GM12878 (cell line): ENCODE data around the gene PROZ. TPM values are rescaled to one million over a fixed set of nuclear protein-coding genes. Genes with fewer than 3 reads are reported as not detected.

Experiments used
- ATAC-seq: fragments of 200-7000 bp; cut with Tn5 transposase; 3 replicates; pipeline ENCODE4 v1.9.1; 2020; ENCODE audit warnings: mild to moderate bottlenecking, moderate library complexity
- BruUV-seq: library from RNA; stranded (reverse); fragments of 400-500 nt; replicated peaks from 2 replicates; lab custom pipeline; 2021; lab: Mats Ljungman, UMichigan
- CTCF ChIA-PET: fragments of 300-600 bp; sonication (Branson Sonifier 250); formaldehyde crosslinking; extraction: SDS; loops from one replicate; lab custom pipeline; 2021; ENCODE audit warnings: inconsistent platforms; lab: Yijun Ruan, JAX
- POLR2A ChIA-PET: fragments of 350-600 bp; formaldehyde crosslinking; extraction: SDS; loops from one replicate; lab custom pipeline; 2021; ENCODE audit warnings: inconsistent platforms; lab: Charles Lee
- RAD21 ChIA-PET: fragments of 300-600 bp; sonication (Branson Sonifier 250); formaldehyde crosslinking; loops from one replicate; lab custom pipeline; 2023; ENCODE audit warnings: antibody characterized with exemption; ENCODE audit not compliant: unreplicated experiment; lab: Charles Lee
- SMC1A ChIA-PET: fragments of 300-600 bp; sonication (Branson Sonifier 250); formaldehyde crosslinking; loops from one replicate; lab custom pipeline; 2023; ENCODE audit not compliant: unreplicated experiment, uncharacterized antibody; lab: Charles Lee
- DNase-seq: peaks from one replicate; pipeline ENCODE4 v3.0.0-alpha.2; 2011; ENCODE audit warnings: low read depth, low spot score
- FAIRE-seq: peaks from 3 replicates; lab custom pipeline; 2011; peaks lifted over from hg19 to GRCh38; lab: Jason Lieb, UNC
- H2AFZ ChIP-seq: 2 replicates; pipeline ENCODE4 v1.6.0; 2011; ENCODE audit warnings: low read depth, low read length, control low read depth; ENCODE audit not compliant: control insufficient read depth
- H3K27ac ChIP-seq: 2 replicates; pipeline ENCODE4 v1.5.1; 2011; ENCODE audit warnings: control low read depth; ENCODE audit not compliant: control insufficient read depth, insufficient read depth
- H3K27me3 ChIP-seq, 2 experiments: replicated peaks in 1 of 2; 2 replicates each; pipeline versions ENCODE4 v1.6.0 to v1.6.1; 2011; ENCODE audit warnings: low read length in 1 of 2; ENCODE audit not compliant: control insufficient read depth in 2 of 2, insufficient read depth in 2 of 2
- H3K36me3 ChIP-seq, 2 experiments: 2 replicates each; pipeline ENCODE4 v1.5.1; 2011; ENCODE audit warnings: low read length in 1 of 2; ENCODE audit not compliant: control insufficient read depth in 2 of 2, insufficient read depth in 2 of 2
- H3K4me1 ChIP-seq: 2 replicates; pipeline ENCODE4 v1.6.1; 2011; ENCODE audit warnings: mild to moderate bottlenecking, low read length, moderate library complexity, mixed read lengths; ENCODE audit not compliant: control insufficient read depth, insufficient read depth
- H3K4me2 ChIP-seq: 2 replicates; pipeline ENCODE4 v1.6.0; 2011; ENCODE audit warnings: control low read depth; ENCODE audit not compliant: control insufficient read depth, insufficient read depth
- H3K4me3 ChIP-seq: fragments of 200-600 bp; sonication (generic); 2 replicates; pipeline ENCODE4 v1.5.1; 2016
- H3K79me2 ChIP-seq: 2 replicates; pipeline ENCODE4 v1.6.0; 2011; ENCODE audit warnings: low read length; ENCODE audit not compliant: control insufficient read depth, insufficient read depth
- H3K9ac ChIP-seq: 2 replicates; pipeline ENCODE4 v1.8.0; 2011; ENCODE audit warnings: low read length, control low read depth, mixed read lengths; ENCODE audit not compliant: control insufficient read depth, insufficient read depth
- H3K9me3 ChIP-seq: replicated peaks from 3 replicates; pipeline ENCODE4 v1.5.1; 2011; ENCODE audit warnings: mild to moderate bottlenecking, low read length; ENCODE audit not compliant: control insufficient read depth, insufficient read depth
- H4K20me1 ChIP-seq: 2 replicates; pipeline ENCODE4 v1.6.0; 2011; ENCODE audit not compliant: control insufficient read depth, insufficient read depth
- CTCF ChIP-seq, 3 experiments: IDR thresholded peaks in 2 of 3; conservative IDR thresholded peaks in 1 of 3; 2 replicates each; pipeline ENCODE4 v1.5.1; 2011; ENCODE audit warnings: low read depth in 3 of 3, low read length in 3 of 3, mild to moderate bottlenecking in 3 of 3, control low read depth in 2 of 3, moderate library complexity in 2 of 3, inconsistent platforms in 1 of 3, mixed read lengths in 1 of 3; ENCODE audit not compliant: control insufficient read depth in 2 of 3, insufficient read depth in 1 of 3; ENCODE audit errors: extremely low read depth in 1 of 3
- ETV6 ChIP-seq, 2 experiments: fragments of 450-650 bp in 1 of 2; IDR thresholded peaks in 1 of 2; conservative IDR thresholded peaks in 1 of 2; 2 replicates each; pipeline ENCODE4 v1.6.1; 2014; ENCODE audit warnings: antibody characterized with exemption in 1 of 2, borderline replicate concordance in 1 of 2, low read depth in 1 of 2, mild to moderate bottlenecking in 1 of 2, moderate library complexity in 1 of 2
- JUNB ChIP-seq: IDR thresholded peaks from 2 replicates; pipeline ENCODE4 v1.6.1; 2016; ENCODE audit warnings: antibody characterized with exemption, mild to moderate bottlenecking
- MAX ChIP-seq: IDR thresholded peaks from 2 replicates; pipeline ENCODE4 v1.6.1; 2012; ENCODE audit warnings: low read depth, low read length, improper control_type of control experiment
- POU2F2 ChIP-seq: IDR thresholded peaks from 3 replicates; pipeline ENCODE4 v1.6.1; 2011; ENCODE audit warnings: low read depth, mild to moderate bottlenecking, low read length, borderline replicate concordance
- ZBTB40 ChIP-seq: fragments of 450-650 bp; IDR thresholded peaks from 2 replicates; pipeline ENCODE4 v1.6.1; 2016; ENCODE audit warnings: mild to moderate bottlenecking, moderate library complexity, borderline replicate concordance
- WGBS: methylation state at CpG from one replicate; pipeline ENCODE4 v1.1.6; 2016; ENCODE audit warnings: low lambda C conversion rate; ENCODE audit not compliant: insufficient replicate concordance, insufficient coverage; ENCODE audit errors: missing lambda C conversion rate; 5-methylcytosine and 5-hydroxymethylcytosine counted together
- in situ Hi-C: fragments of 300-500 bp; cut with MboI; formaldehyde crosslinking; loops from 9 replicates; pipeline ENCODE4 v1.14.3; 2018; ENCODE audit warnings: mixed read lengths
- intact Hi-C: fragments of 100-400 bp; cut with micrococcal nuclease; formaldehyde crosslinking; loops from one replicate; pipeline ENCODE4 v1.14.2; 2022; ENCODE audit not compliant: unreplicated experiment
- polyA plus RNA-seq, 11 experiments: library from polyadenylated mRNA; depleted of rRNA in 4 of 11; unstranded in 6 of 11; stranded (reverse) in 5 of 11; fragments of >200 nt; fragmentation: Nextera tagmentation in 4 of 11; fragmentation: Illumina TruSeq in 1 of 11; extraction: Ambion mirVana in 4 of 11; extraction: Trizol in 1 of 11; gene quantifications; 1 replicate in 1 of 11; 2 replicates in 10 of 11; pipeline versions ENCODE4 v1.2.1 to v1.2.3, GENCODE V29; 2011 to 2016; ENCODE audit warnings: inconsistent platforms in 2 of 11, missing spikeins in 2 of 11, low read depth in 1 of 11
- total RNA-seq, 4 experiments: library from RNA; depleted of rRNA in 3 of 4; stranded (reverse); fragments of >200 nt in 3 of 4; fragmentation: Illumina TruSeq in 1 of 4; extraction: Trizol in 1 of 4; gene quantifications; 2 replicates each; pipeline versions ENCODE4 v1.2.1 to v1.2.3, GENCODE V29; 2013 to 2021

PROZ gene
- total and polyA plus RNA-seq, 10 of the 15 experiments (the other 5 are each of a cell fraction or from before 2014, with no cell fraction given): 0.07 to 0.24 (median 0.21) TPM; not detected in 7

- Histone ChIP-seq H3K4me2 (no peak overlapping the region), H3K4me3 (no peak overlapping the region), H4K20me1 (no peaks in the 10 kb centered on the region), H3K36me3 (no peaks in the 10 kb centered on the region), H3K79me2 (no peaks in the 10 kb centered on the region), H3K27me3 (no peaks in the 10 kb centered on the region), H3K27ac (no peak overlapping the region), H3K4me1 (no peaks in the 10 kb centered on the region), H3K9ac (no peak overlapping the region), H2AFZ (no peak overlapping the region), H3K9me3 (no peaks in the 10 kb centered on the region)
- in situ Hi-C loops (no loop called here), intact Hi-C loops (loop anchor here (10.0 kb wide), 1 partner anchor 179 kb away; no protein-coding TSS in a partner anchor)
- ChIA-PET POLR2A (no interaction called here), SMC1A (no interaction called here), RAD21 (no interaction called here), CTCF (no interaction called here)
- 36% methylated on average over 28 of the region's 29 CpGs for WGBS
- TF ChIP-seq ZBTB40: no peak
- TF ChIP-seq JUNB: no peak
- TF ChIP-seq ETV6 (conservative IDR thresholded peaks at IDR 0.05 in 1 of 2, IDR thresholded peaks at IDR 0.05 in 1 of 2; ENCODE audit: borderline replicate concordance in 1 of 2, low read depth in 1 of 2): no peak
- no peak for TF ChIP-seq MAX
- TF ChIP-seq POU2F2: no peak
- TF ChIP-seq CTCF (IDR thresholded peaks at IDR 0.05 in 2 of 3, conservative IDR thresholded peaks at IDR 0.05 in 1 of 3; ENCODE audit: control insufficient read depth in 2 of 3, extremely low read depth in 1 of 3, insufficient read depth in 1 of 3, low read depth in 3 of 3, low read length in 3 of 3): 0 out of 6 replicates have a peak, but pooled peaks of 2 of the 3 experiments have one; percentile 8 to 13
- ATAC-seq: no peak; the same call in 2 of the 3 replicates
- no TSS peak for BruUV-seq
- no peak for FAIRE-seq
- no peak for DNase-seq
Measured at GRCh38 chr13:113123226-113124201, 34.9 kb upstream of the PROZ start.
